ENCODE measurements around the gene ACTG1.

GRCh38 chr17:81476097-81476496, 36.5 kb downstream of the ACTG1 start:
- TF ChIP-seq SUZ12 (IDR thresholded peaks at IDR 0.05; ENCODE audit: extremely low read depth, insufficient read depth, insufficient read length) (no peak), YY1 (IDR thresholded peaks at IDR 0.05; ENCODE audit: insufficient read depth, insufficient read length) (no peak)

All from NT2/D1 (cell line).